Activated naive CD4-positive, alpha-beta T cell treated with anti-CD3 and anti-CD28 coated beads, Interleukin-2, amount 50 U/mL, for 72 hours (primary cell): Measurements from ENCODE around the gene SRRT. TPM values are rescaled to one million over a fixed set of nuclear protein-coding genes. Genes with fewer than 3 reads are reported as not detected.
"Not testable (repeated sequence)": the region's sequence is repeated elsewhere in the genome, so short reads cannot be mapped to it uniquely, and the experiment has no call there.

Experiments
- ATAC-seq, 2 donors: fragments of 150-1000 bp; cut with Tn5 transposase; 2 replicates each; pipeline ENCODE4 v1.10.0; 2021; ENCODE audit warnings: mild to moderate bottlenecking in 2 of 2, moderate library complexity in 2 of 2
- DNase-seq, 2 donors: peaks; one replicate each; pipeline ENCODE4 v3.0.0; 2021 to 2022; ENCODE audit warnings: low spot score in 2 of 2
- H3K27ac Mint-ChIP-seq, 2 donors: one replicate each; pipeline ENCODE4 v1.8.0; 2022; ENCODE audit warnings: mild to moderate bottlenecking in 2 of 2, mixed read lengths in 2 of 2
- H3K36me3 Mint-ChIP-seq, 2 donors: one replicate each; pipeline ENCODE4 v1.8.0; 2022; ENCODE audit warnings: mixed read lengths in 2 of 2
- H3K9me3 Mint-ChIP-seq, 2 donors: one replicate each; pipeline ENCODE4 v1.8.0; 2022; ENCODE audit warnings: mixed read lengths in 2 of 2
- total RNA-seq, 2 donors: library from RNA; stranded (reverse); gene quantifications; one replicate each; pipeline ENCODE4 v1.2.3, GENCODE V29; 2022

SRRT gene
- total RNA-seq, 2 donors from 2014 or later, result 205 to 242 TPM

DNA sequence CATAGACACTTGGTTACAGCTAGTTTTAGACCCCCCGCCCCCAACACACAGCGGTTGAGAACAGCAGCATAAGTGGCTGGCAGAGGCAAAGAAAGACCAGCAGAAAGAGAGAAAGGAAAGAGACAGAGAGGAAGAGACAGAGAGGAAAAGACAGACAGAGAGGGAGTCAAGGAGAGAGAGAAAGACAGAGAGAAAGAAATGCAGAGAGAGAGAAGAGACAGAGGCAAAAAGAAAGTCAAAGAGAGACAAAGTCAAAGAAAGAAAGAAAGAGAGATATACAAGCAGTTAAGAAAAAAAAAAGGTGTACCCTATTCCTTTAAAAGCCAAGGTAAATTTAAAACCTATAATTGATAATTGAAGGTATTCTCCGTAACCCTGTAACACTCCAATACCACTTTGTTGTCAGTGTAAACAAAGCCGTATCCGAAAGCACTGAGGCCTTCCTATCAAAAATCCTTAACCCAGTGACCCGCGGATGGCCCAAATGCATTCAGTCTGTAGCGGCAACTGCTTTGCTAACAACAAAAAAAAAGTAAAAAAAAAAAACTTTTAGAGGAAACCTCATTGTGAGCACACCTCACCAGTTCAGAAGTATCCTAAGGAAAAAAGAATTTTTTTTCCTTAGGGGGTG is 34.3 kb upstream of the SRRT start:
- no peak for DNase-seq
- ATAC-seq, result no peak
- H3K9me3 Mint-ChIP-seq, result no peaks in the 10 kb centered on the region
- peak overlapping the region in 1 of 2 donors; percentile 23 for H3K27ac Mint-ChIP-seq
- no peaks in the 10 kb centered on the region for H3K36me3 Mint-ChIP-seq

DNA sequence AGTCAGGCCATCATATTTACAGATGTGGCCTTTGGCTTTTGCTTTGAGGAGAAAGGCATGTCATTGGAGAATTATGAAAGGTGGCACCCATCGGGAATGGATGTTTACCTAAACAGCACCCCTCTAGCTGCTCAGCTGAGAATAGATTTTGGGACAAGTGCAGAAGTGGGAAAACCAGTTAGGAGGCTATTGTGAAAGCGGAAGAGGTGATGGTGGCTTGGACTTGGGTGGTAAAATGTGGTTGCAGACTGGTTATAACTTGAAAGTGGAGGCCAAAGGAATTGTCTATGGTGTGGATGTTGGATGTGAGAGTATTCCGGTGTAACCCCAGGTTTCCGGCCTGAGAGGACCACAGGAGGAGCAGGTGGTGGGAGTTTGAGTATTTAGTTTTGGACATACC is 27.5 kb upstream of the SRRT start:
- no peaks in the 10 kb centered on the region for H3K9me3 Mint-ChIP-seq
- no peak overlapping the region for H3K27ac Mint-ChIP-seq
- no peaks in the 10 kb centered on the region for H3K36me3 Mint-ChIP-seq
- ATAC-seq (no peak), DNase-seq (no peak)

DNA sequence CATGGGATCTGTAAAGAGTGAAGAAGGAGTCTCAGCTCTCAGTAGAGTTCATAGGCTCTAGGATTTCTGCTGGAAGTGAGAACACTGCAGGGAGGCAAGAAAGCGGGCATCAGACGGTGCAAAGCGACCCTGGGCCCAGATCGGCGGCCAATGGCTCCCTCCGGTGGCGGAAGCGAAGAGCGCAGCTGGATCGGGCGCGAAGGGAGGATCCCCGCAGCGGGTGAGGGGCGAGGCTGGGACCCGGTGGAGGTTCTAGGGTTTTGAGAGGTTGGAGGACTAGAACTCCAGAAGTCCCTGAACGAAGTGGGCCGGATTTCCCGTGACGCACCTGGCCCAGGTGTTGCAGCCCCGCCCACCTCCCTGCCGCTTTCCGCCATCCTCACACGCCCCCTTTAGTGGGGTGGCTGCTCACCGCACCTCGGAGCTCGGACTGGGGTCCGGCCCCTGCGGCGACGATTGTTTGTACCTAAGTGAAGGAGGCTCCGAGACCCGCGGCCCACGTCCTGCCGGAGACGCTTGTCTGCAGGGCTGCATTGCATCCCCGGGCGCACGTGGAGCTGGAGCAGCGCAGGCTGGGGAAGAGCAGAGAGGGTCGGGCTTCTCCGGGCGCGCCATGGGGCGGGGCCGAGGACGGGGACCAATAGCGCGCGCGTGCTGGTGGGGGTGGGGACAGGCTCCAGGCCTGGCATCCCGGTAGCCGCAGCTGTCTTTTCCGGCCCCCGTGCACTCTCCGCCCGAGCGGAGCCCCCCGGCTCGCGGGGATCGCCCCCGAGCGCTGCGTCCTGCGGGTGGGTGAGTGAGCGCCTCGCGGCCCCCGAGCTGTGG is 22.6 kb upstream of the SRRT start, which contains the start of gene SLC12A9:
TSS of gene SLC12A9 (plus strand) at position 666 of the 825 bp plus-strand sequence. CDS start 1,485 bp downstream, outside the sequence.
- H3K36me3 Mint-ChIP-seq, result no peaks in the 10 kb centered on the region
- peak within 1 kb of the TSS; percentile 83 to 89 for H3K27ac Mint-ChIP-seq
- peak; percentile 98 to 99 for ATAC-seq
- no peaks in the 10 kb centered on the region for H3K9me3 Mint-ChIP-seq
- DNase-seq, result peak; percentile 89 to 90

DNA sequence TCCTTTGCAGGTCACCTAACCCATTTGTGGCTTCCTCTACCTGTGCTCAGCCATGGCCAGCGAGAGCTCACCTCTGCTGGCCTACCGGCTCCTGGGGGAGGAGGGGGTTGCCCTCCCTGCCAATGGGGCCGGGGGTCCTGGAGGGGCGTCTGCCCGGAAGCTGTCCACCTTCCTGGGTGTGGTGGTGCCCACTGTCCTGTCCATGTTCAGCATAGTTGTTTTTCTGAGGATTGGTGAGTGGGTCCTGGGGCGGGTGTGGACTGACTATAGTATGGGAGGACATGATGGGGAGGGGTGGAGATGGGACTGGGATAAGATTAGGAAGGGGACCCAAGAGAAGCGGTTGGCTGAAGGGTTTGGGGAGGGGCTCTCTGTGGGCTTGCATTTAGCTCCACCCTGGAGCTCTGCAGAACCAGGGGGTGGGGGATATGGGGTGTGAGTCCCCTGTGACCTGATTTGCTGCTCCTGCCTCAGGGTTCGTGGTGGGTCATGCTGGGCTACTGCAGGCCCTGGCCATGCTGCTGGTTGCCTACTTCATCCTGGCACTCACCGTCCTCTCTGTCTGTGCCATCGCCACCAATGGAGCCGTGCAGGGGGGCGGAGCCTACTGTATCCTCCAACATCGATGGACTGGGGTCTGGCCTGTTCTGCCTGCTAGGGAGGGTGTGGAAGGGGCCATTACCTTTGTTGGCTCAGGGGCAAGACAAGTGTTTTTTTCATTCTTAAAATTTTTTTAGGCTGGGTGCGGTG is 20.6 kb upstream of the SRRT start:
- ATAC-seq (no peak), DNase-seq (no peak)
- Mint-ChIP-seq H3K27ac (no peak overlapping the region), H3K9me3 (no peaks in the 10 kb centered on the region), H3K36me3 (no peaks in the 10 kb centered on the region)

DNA sequence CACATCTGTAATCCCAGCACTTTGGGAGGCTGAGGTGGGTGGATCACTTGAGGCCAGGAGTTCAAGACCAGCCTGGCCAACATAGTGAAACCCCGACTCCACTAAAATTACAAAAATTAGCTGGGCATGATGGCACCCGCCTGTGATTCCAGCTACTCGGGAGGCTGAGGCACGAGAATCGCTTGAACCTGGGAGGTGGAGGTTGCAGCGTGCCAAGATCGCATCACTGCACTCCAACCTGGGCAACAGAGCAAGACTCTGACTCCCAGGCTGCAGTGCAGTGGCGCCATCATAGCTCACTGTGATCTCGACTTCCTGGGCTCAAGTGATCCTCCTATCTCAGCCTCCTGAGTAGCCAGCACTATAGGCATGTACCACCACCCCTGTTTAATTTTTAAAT is 20.0 kb upstream of the SRRT start:
- not testable (repeated sequence) for H3K36me3 Mint-ChIP-seq, DNase-seq, H3K27ac Mint-ChIP-seq, H3K9me3 Mint-ChIP-seq, ATAC-seq

DNA sequence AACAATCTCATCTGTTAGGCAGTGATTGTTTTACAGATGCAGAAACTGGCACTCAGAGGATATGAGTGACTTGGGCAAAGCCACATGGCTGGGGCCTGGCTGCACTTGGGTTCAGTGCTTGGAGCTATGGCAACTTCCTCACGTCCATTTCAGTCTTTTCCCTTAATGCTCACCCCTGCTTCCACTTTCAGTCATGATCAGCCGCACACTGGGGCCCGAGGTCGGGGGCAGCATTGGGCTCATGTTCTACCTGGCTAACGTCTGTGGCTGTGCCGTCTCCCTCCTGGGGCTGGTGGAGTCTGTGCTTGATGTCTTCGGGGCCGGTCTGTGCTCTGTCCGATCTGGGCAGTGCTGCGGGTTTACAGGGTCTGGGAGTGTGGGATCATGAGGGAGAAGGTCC is 19.4 kb upstream of the SRRT start:
- H3K27ac Mint-ChIP-seq, result no peak overlapping the region
- ATAC-seq (no peak), DNase-seq (no peak)
- no peaks in the 10 kb centered on the region for H3K9me3 Mint-ChIP-seq
- peaks cover 0 to 8% of the 10 kb centered on the region in 2 donors for H3K36me3 Mint-ChIP-seq

DNA sequence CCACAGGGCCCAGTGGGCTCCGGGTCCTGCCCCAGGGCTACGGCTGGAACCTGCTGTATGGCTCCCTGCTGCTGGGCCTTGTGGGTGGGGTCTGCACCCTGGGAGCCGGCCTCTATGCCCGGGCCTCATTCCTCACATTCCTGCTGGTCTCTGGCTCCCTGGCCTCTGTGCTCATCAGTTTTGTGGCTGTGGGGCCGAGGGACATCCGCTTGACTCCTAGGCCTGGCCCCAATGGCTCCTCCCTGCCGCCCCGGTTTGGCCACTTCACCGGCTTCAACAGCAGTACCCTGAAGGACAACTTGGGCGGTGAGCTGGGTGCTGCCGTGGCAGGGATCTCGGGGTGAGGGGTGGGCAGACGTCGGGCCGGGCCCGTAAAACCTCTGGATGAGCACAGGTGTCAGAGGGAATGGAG is 18.0 kb upstream of the SRRT start:
- peak overlapping the region in 1 of 2 donors; percentile 70 for H3K27ac Mint-ChIP-seq
- H3K36me3 Mint-ChIP-seq, result peaks cover 0 to 11% of the 10 kb centered on the region in 2 donors
- H3K9me3 Mint-ChIP-seq, result no peaks in the 10 kb centered on the region
- ATAC-seq (no peak), DNase-seq (no peak)

DNA sequence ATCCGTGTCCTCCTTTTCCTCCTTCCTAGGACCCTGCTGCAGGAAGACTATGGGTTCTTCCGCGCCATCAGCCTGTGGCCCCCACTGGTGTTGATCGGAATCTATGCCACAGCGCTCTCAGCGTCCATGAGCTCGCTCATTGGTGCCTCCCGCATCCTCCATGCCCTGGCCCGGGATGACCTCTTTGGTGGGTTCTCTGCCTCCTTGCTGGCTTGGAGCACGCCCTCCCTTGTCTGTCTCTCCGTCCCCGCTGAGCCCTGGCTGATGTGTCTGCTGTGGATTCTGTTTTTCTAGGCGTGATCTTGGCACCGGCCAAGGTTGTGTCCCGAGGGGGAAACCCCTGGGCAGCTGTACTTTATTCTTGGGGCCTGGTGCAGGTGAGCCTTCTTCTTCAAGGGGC is 15.0 kb upstream of the SRRT start:
- ATAC-seq (no peak), DNase-seq (no peak)
- Mint-ChIP-seq H3K9me3 (no peaks in the 10 kb centered on the region), H3K27ac (no peak overlapping the region), H3K36me3 (peaks cover 0 to 11% of the 10 kb centered on the region in 2 donors)

DNA sequence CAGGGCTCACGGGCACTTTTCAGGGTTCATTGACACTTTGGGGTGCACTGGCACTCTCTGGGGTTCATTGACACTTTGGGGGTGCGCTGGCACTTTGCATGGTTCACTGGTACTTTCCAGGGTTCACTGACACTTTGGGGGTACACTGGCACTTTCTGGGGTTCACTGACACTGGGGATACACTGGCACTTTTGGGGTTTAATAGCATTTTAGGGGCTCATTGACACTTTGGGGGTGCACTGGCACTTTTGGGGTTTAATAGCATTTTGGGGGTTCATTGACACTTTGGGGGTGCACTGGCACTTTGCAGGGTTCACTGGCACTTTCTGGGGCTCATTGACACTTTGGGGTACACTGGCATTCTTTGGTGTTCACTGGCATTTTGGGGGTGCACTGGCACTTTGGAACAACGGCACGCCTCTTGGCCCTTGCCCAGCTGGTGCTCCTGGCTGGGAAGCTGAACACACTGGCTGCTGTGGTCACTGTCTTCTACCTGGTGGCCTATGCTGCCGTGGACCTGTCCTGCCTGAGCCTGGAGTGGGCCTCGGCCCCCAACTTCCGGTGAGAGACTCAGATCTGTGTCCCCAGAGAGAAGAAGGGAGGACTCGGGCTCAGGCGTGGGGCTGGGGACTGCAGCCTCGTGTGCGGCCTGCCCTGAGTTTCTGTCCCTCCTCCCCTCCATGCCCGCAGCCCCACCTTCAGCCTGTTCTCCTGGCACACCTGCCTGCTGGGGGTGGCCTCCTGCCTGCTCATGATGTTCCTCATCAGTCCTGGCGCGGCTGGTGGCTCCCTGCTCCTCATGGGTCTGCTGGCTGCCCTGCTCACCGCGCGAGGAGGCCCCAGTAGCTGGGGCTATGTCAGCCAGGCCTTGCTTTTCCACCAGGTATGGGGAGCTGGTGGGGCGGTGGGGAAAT is 13.9 kb upstream of the SRRT start:
- DNase-seq (no peak), ATAC-seq (no peak)
- H3K36me3 Mint-ChIP-seq, result peaks cover 0 to 11% of the 10 kb centered on the region in 2 donors
- no peak overlapping the region for H3K27ac Mint-ChIP-seq
- no peaks in the 10 kb centered on the region for H3K9me3 Mint-ChIP-seq

DNA sequence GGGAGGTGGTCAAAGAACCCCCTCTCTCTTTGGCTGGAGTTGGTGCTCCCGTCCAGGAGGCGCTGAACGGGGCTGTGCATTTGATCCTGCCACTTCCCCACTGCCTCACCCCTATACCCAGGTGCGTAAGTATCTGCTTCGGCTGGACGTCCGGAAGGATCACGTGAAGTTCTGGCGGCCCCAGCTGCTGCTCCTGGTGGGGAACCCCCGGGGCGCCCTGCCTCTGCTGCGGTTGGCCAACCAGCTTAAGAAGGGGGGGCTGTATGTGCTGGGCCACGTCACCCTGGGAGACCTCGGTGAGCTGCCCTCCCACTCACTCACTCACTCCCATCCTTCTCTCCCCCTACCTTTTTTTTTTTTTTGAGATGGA is 13.3 kb upstream of the SRRT start:
- DNase-seq, result no peak
- no peak for ATAC-seq
- peaks cover 0 to 11% of the 10 kb centered on the region in 2 donors for H3K36me3 Mint-ChIP-seq
- no peaks in the 10 kb centered on the region for H3K9me3 Mint-ChIP-seq
- H3K27ac Mint-ChIP-seq, result no peak overlapping the region

DNA sequence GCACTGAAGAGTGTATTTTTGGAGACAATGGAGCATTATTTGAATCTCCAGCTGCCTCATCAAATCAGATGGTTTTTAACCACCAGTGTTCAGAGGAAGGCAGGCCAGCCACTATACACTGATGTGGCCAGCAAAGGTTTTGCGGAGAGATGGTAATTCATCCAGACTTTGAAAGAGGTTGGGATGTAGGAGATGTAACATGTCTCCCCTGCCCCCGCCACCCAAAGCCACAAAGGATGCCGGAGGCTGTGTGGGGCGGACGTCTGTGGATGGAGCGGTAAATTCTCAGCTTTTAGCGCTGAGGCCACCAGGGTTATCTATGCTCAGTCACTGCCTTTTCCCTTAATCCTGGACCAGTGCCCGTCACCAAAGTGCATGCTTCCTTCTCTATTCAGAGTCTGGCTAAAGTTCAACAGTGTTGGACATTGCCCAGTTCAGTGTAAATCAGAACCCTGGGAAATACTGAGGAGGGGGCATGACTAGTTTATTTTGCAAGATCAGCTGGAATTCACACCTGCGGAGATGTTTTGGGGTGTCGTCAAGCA is 11.4 kb upstream of the SRRT start:
- Mint-ChIP-seq H3K27ac (no peak overlapping the region), H3K36me3 (peaks cover 6 to 18% of the 10 kb centered on the region in 2 donors), H3K9me3 (no peaks in the 10 kb centered on the region)
- ATAC-seq, result no peak
- no peak for DNase-seq

DNA sequence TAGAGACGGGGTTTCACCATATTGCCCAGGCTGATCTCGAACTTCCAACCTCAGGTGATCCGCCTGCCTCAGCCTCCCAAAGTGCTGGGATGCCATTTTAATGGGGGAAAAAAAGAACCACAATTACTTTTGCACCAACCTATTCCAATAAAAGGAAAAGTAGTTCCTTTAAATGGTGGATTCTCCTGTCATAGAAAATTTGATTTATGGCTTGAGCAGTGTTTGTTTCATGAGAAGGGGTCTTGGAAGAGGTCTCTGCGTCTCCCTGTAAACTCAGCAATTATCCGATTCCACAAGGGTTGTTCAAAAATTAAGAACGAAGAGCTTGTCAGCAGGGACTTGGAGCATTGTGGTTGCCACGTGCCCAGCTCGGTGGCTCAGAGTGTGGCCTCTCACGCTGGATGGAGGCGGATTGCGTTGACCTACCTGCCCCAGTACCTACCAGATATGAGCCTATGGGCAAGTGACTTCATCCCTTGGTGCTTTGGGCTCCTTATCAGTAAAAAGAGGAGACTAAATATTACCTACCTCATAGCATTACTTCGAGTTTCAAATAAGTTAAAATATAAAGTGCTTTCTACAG is 10.5 kb upstream of the SRRT start:
- Mint-ChIP-seq H3K9me3 (no peaks in the 10 kb centered on the region), H3K27ac (no peak overlapping the region), H3K36me3 (peaks cover 6 to 18% of the 10 kb centered on the region in 2 donors)
- ATAC-seq, result no peak
- DNase-seq, result no peak

DNA sequence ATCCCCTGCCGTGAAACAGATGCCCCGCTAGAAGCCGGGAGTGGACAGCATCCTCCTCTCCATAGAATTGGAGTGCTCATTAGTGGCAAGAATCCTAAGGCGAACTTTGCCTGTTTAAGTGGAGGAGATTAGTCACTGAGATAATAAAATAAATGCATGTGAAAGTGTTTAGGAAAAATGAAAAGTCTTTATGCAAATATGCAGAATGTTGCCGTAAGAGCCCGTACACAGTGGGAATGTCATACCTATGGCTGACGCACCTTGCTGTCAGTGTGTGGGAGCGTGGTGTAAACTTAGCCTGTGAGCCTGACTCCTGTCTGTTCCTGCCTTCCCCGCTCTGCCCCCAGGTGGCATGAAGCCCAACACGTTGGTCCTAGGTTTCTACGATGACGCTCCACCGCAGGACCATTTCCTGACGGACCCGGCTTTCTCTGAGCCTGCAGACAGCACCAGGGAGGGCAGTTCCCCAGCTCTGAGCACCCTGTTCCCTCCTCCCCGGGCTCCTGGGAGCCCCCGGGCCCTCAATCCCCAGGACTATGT is 9.5 kb upstream of the SRRT start:
- no peak for DNase-seq
- no peaks in the 10 kb centered on the region for H3K9me3 Mint-ChIP-seq
- ATAC-seq, result no peak
- H3K36me3 Mint-ChIP-seq, result peaks cover 6 to 11% of the 10 kb centered on the region in 2 donors
- peak overlapping the region in 1 of 2 donors; percentile 96 for H3K27ac Mint-ChIP-seq

DNA sequence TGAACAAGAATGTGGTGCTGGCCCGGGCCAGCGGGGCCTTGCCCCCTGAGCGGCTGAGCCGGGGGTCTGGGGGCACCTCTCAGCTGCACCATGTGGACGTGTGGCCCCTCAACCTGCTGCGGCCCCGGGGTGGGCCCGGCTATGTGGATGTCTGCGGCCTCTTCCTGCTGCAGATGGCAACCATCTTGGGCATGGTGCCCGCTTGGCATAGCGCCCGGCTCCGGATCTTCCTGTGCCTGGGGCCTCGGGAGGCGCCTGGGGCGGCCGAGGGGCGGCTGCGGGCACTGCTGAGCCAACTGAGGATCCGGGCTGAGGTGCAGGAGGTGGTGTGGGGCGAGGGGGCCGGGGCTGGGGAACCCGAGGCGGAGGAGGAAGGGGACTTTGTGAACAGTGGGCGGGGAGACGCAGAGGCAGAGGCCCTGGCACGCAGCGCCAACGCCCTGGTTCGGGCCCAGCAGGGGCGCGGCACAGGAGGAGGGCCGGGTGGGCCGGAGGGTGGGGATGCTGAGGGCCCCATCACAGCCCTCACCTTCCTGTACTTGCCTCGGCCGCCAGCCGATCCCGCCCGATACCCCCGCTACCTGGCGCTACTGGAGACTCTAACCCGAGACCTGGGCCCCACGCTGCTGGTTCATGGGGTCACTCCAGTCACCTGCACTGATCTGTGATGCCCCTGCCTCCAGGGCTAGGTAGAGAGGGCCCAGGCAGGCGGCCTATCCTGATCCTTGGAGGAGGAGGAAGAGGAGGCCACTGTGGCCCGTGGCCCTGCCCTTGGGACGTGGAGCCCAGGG is 8.8 kb upstream of the SRRT start:
- no peak for DNase-seq
- Mint-ChIP-seq H3K27ac (peak overlapping the region; percentile 44 to 96), H3K36me3 (peaks cover 6% of the 10 kb centered on the region in 2 donors), H3K9me3 (no peaks in the 10 kb centered on the region)
- peak; percentile 48 to 57 for ATAC-seq

DNA sequence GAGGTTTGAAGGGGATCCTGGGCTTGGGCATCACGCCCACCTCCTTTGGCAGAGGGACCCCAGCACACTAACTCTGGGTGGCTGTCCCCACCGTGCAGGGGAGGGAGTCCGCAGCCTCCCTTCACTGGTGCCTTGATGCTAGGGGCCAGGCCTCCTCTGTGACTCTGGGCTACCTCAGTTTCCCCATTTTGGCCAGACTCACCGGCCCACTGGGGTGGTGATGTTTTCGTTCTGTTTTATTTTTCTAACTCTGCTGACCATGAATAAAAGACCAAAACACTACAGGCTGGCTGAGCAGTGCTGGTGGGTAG is 8.2 kb upstream of the SRRT start:
- peaks cover 6 to 10% of the 10 kb centered on the region in 2 donors for H3K36me3 Mint-ChIP-seq
- ATAC-seq, result no peak
- peak overlapping the region; percentile 96 to 98 for H3K27ac Mint-ChIP-seq
- H3K9me3 Mint-ChIP-seq, result no peaks in the 10 kb centered on the region
- DNase-seq, result no peak
